Mononuclear cell (primary cell): ENCODE data around the gene GAB3. TPM values are rescaled to one million over a fixed set of nuclear protein-coding genes. Genes with fewer than 3 reads are reported as not detected.

ENCODE experiments used
- H3K27me3 ChIP-seq: 2 replicates; pipeline ENCODE4 v1.6.0; 2011; ENCODE audit warnings: low read length, control low read depth; ENCODE audit not compliant: insufficient read depth
- H3K4me1 ChIP-seq: 2 replicates; pipeline ENCODE4 v1.5.1; 2011; ENCODE audit warnings: mild to moderate bottlenecking, low read length, control low read depth; ENCODE audit not compliant: insufficient read depth
- H3K4me3 ChIP-seq: 2 replicates; pipeline ENCODE4 v1.5.1; 2011; ENCODE audit warnings: mild to moderate bottlenecking, low read length, moderate library complexity
- H3K9me3 ChIP-seq: 2 replicates; pipeline ENCODE4 v1.5.1; 2011; ENCODE audit warnings: low read depth, mild to moderate bottlenecking, control low read depth, low read length
- total RNA-seq: library from RNA; depleted of rRNA; stranded (reverse); fragments of >200 nt; gene quantifications from one replicate; pipeline ENCODE4 v1.2.3, GENCODE V29; 2012

GAB3 gene
- total RNA-seq, 1 donor: 10.1 TPM

DNA sequence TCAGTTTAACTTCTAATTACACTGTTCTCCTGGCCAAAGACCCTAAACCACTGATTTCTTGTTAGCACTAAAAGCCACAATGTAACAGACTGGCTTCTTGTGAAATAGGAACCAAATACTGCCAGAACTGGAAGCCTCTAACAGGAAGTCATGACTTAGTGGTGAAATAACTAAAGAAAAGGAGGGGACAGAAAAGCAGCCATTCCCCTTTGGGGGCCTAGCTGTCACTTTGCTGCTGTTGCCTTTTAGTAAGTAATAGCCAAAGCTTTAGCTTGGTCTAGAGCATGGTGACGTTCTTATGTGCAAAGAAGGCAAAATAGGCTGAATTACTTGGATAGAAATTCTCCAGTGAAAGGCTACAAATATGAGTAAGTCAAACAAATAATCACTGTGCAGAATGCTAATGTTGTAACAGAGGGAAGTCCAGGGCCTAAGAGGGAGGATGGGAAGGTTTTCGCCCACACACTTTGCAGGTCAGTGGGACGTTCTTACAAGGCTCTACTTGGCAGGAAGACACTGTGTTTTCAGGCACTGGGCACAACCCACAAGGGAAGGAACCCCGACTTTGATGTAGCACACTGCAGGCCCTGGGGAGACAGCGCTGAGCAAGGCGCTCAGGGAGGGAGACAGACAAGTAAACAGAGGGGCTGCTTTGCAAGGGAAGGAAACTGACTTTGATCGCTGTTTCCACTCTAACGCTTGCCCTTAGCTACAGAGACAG is 16.7 kb downstream of the GAB3 start:
- Histone ChIP-seq H3K27me3 (no peaks in the 10 kb centered on the region), H3K9me3 (no peaks in the 10 kb centered on the region), H3K4me3 (no peak overlapping the region), H3K4me1 (peaks cover 98% of the 10 kb centered on the region)

DNA sequence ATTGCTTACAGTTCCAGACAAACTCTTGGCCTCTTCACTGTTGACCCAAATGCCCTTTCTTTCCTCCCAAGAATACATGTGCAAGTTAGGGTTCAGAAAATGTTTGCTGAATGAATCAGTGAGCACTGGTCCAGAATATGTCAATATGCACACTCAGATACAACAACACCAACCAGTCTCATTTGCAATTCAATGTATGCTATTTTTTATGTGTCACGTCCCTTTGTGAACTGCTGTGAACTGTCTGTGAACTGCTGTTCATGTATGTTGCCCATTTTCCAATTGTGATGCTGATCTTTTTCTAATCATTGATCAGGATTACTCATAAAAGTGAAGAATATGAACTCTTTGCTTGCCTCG is 17.8 kb downstream of the GAB3 start:
- Histone ChIP-seq H3K4me3 (no peak overlapping the region), H3K27me3 (no peaks in the 10 kb centered on the region), H3K9me3 (no peaks in the 10 kb centered on the region), H3K4me1 (peaks cover 98% of the 10 kb centered on the region)

GRCh38 chrX:154732421-154733065 is 18.3 kb downstream of the GAB3 start:
- Histone ChIP-seq H3K4me1 (peaks cover 98% of the 10 kb centered on the region), H3K4me3 (no peak overlapping the region), H3K9me3 (no peaks in the 10 kb centered on the region), H3K27me3 (no peaks in the 10 kb centered on the region)

- peaks cover 96% of the 10 kb centered on the region for H3K4me1 ChIP-seq
- no peaks in the 10 kb centered on the region for H3K9me3 ChIP-seq
- H3K27me3 ChIP-seq: no peaks in the 10 kb centered on the region
- H3K4me3 ChIP-seq: no peak overlapping the region
These were observed 19.0 kb downstream of the GAB3 start for GRCh38 chrX:154731881-154732280.

- Histone ChIP-seq H3K4me3 (no peak overlapping the region), H3K9me3 (no peaks in the 10 kb centered on the region), H3K27me3 (no peaks in the 10 kb centered on the region), H3K4me1 (peaks cover 95% of the 10 kb centered on the region)
These were observed 19.7 kb downstream of the GAB3 start for GRCh38 chrX:154731184-154731583.

GRCh38 chrX:154730253-154730891 is 20.5 kb downstream of the GAB3 start:
- Histone ChIP-seq H3K27me3 (no peaks in the 10 kb centered on the region), H3K4me3 (no peak overlapping the region), H3K9me3 (no peaks in the 10 kb centered on the region), H3K4me1 (peaks cover 93% of the 10 kb centered on the region)

DNA sequence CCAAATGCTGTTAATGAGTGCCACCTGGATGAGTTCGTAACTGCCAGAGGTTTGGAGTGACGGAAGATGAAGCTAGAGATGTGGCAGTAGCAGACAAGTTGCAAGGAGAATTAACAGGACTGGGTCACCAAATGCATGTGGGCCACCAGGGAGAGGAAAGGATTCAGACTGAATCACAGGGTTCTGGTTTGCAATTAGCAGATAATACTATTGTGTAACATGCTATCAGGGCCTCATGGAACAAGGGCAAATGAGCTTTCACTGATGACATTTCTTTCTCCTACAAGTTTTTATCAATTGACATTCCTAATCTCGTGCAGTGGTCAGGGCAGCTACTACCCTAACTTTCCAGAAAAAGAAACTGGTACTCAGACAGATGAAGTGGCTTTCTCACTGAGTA is 21.4 kb downstream of the GAB3 start:
- Histone ChIP-seq H3K27me3 (no peaks in the 10 kb centered on the region), H3K4me3 (no peak overlapping the region), H3K9me3 (no peaks in the 10 kb centered on the region), H3K4me1 (peaks cover 95% of the 10 kb centered on the region)

DNA sequence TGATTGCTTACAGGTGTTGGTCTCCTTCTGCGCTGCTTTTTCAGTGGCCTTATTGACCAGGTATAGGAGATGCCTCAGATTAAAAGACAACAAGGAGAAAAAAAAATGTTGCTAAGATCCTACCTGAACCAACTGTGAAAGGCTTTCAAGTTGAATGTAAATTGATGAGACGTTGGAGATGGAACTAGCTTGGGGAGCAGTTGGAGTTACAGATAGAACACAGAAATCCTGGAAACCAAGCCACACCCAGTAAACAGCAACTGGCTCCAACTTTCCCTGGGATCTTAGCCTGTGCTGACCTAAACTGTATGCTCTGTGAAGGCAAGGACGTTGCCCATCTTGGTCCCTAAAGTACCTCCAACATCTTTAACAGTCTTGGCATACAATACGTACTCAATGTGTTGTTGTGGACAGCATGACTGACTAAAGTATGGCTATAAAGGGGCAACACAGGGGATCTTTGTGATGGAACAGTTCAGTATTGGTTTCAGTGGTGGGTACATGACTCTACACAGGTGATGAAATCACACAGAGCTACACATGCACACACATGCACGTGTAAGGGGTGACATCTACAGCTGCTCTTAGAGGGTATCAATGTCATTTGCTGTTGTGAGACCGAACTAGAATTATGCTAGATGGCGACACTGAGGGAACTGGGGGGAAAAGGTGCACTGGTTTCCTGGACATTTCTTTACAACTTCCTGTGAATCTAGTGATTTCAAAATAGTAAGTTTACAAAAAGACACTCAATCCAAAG is 22.3 kb downstream of the GAB3 start:
- Histone ChIP-seq H3K4me3 (no peak overlapping the region), H3K4me1 (peaks cover 95% of the 10 kb centered on the region), H3K27me3 (no peaks in the 10 kb centered on the region), H3K9me3 (no peaks in the 10 kb centered on the region)

DNA sequence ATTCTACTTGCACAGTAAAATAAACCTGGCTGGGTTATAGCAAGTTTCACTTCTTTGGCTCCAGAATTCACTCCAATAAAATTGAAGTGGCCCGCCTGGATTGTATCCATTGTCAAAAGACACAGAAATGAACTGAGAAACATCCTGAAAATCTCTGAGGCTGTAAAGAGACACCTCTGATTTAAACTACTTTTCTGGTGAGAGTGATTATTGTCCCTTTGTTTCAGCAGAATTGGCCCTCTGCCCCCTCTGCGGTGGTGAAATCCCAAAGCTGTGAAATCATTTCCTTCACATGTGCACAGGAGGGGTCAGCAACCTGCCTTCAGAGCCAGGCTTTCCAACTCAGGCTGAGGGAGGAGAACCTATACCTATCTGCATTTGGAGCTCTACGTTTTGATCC is 23.0 kb downstream of the GAB3 start:
- no peak overlapping the region for H3K4me3 ChIP-seq
- H3K9me3 ChIP-seq: no peaks in the 10 kb centered on the region
- H3K4me1 ChIP-seq: peaks cover 95% of the 10 kb centered on the region
- H3K27me3 ChIP-seq: no peaks in the 10 kb centered on the region

- no peaks in the 10 kb centered on the region for H3K27me3 ChIP-seq
- H3K9me3 ChIP-seq: no peaks in the 10 kb centered on the region
- H3K4me1 ChIP-seq: peaks cover 93% of the 10 kb centered on the region
- H3K4me3 ChIP-seq: no peak overlapping the region
These were observed 23.5 kb downstream of the GAB3 start for GRCh38 chrX:154727418-154727817.

GRCh38 chrX:154724993-154725756 is 25.7 kb downstream of the GAB3 start:
- H3K27me3 ChIP-seq: no peaks in the 10 kb centered on the region
- peaks cover 78% of the 10 kb centered on the region for H3K4me1 ChIP-seq
- no peaks in the 10 kb centered on the region for H3K9me3 ChIP-seq
- no peak overlapping the region for H3K4me3 ChIP-seq

GRCh38 chrX:154721155-154721554 is 29.7 kb downstream of the GAB3 start:
- Histone ChIP-seq H3K4me1 (peaks cover 75% of the 10 kb centered on the region), H3K27me3 (no peaks in the 10 kb centered on the region)

DNA sequence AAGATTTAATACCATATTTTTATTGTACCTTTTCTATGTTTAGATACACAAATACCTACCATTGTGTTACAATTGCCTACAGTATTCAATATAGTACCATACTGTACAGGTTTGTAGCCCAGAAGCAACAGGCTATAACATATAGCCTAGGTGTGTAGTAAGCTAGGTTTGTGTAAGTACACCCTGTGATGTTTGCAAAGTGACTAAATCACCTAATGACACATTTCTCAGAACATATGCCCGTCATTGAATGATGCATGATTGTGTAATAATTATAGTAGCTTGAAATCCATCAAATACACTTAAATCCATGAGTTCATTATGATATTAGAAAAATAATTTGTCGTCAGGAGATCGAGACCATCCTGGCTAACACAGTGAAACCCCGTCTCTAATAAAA is 30.8 kb downstream of the GAB3 start:
- peaks cover 75% of the 10 kb centered on the region for H3K4me1 ChIP-seq
- H3K4me3 ChIP-seq: no peak overlapping the region

More at GRCh38 chrX:154721155-154721554, 29.7 kb downstream of the GAB3 start:
- no peaks in the 10 kb centered on the region for H3K9me3 ChIP-seq
- H3K4me3 ChIP-seq: no peak overlapping the region

GRCh38 chrX:154719132-154719675 is 31.7 kb downstream of the GAB3 start:
- H3K9me3 ChIP-seq: no peaks in the 10 kb centered on the region
- H3K27me3 ChIP-seq: no peaks in the 10 kb centered on the region
- H3K4me1 ChIP-seq: peaks cover 75% of the 10 kb centered on the region
- no peak overlapping the region for H3K4me3 ChIP-seq

More for the DNA sequence above, 30.8 kb downstream of the GAB3 start:
- Histone ChIP-seq H3K27me3 (no peaks in the 10 kb centered on the region), H3K9me3 (no peaks in the 10 kb centered on the region)
